SK-N-SH (cell line): ENCODE data around the gene PRMT3. TPM values are rescaled to one million over a fixed set of nuclear protein-coding genes. Genes with fewer than 3 reads are reported as not detected.

Experiments
- CTCF ChIA-PET: fragments of 300-600, 350-600 bp; formaldehyde crosslinking; extraction: SDS; loops from one replicate; lab custom pipeline; 2021; lab: Yijun Ruan, JAX
- POLR2A ChIA-PET: fragments of 350-600 bp; sonication (Branson Sonifier 250); formaldehyde crosslinking; extraction: SDS; loops from one replicate; lab custom pipeline; 2020; ENCODE audit warnings: antibody characterized with exemption, inconsistent platforms; lab: Yijun Ruan, JAX
- DNase-seq: peaks from one replicate; pipeline ENCODE4 v3.0.0; 2012
- H2AFZ ChIP-seq: fragments of 200-600 bp; sonication (generic); 2 replicates; pipeline ENCODE4 v1.8.1; 2016; ENCODE audit warnings: antibody characterized with exemption, mild to moderate bottlenecking, low read depth
- H3F3A ChIP-seq: fragments of 200-600 bp; sonication (generic); replicated peaks from 2 replicates; pipeline ENCODE3; 2016; ENCODE audit warnings: antibody characterized with exemption, mild to moderate bottlenecking; ENCODE audit not compliant: insufficient read depth
- H3K27ac ChIP-seq, 2 experiments: fragments of 200-500 bp in 1 of 2; fragments of 200-600 bp in 1 of 2; sonication (Bioruptor generic) in 1 of 2; sonication (generic), shearing (Covaris generic) in 1 of 2; 2 replicates each; pipeline versions ENCODE4 v1.5.1 to v1.6.1; 2014 to 2016; ENCODE audit warnings: low read depth in 2 of 2, inconsistent platforms in 1 of 2, low read length in 1 of 2, mild to moderate bottlenecking in 1 of 2, mixed read lengths in 1 of 2
- H3K27me3 ChIP-seq: fragments of 200-600 bp; sonication (generic), shearing (Covaris generic); 2 replicates; pipeline ENCODE4 v1.6.1; 2016; ENCODE audit warnings: mixed run types; ENCODE audit not compliant: insufficient read depth
- H3K36me3 ChIP-seq, 2 experiments: fragments of 200-500 bp in 1 of 2; fragments of 200-600 bp in 1 of 2; sonication (Bioruptor generic) in 1 of 2; sonication (generic) in 1 of 2; replicated peaks in 1 of 2; 2 replicates each; pipeline versions ENCODE3 to v1.5.1; 2014 to 2016; ENCODE audit warnings: low read length in 1 of 2, mild to moderate bottlenecking in 1 of 2; ENCODE audit not compliant: insufficient read depth in 2 of 2, control insufficient read depth in 1 of 2
- H3K4me1 ChIP-seq, 2 experiments: fragments of 200-500 bp in 1 of 2; fragments of 200-600 bp in 1 of 2; sonication (Bioruptor generic) in 1 of 2; sonication (generic), shearing (Covaris generic) in 1 of 2; 2 replicates each; pipeline versions ENCODE4 v1.5.1 to v1.6.1; 2014 to 2016; ENCODE audit warnings: low read depth in 1 of 2, low read length in 1 of 2, mixed run types in 1 of 2; ENCODE audit not compliant: insufficient read depth in 2 of 2, control insufficient read depth in 1 of 2
- H3K4me2 ChIP-seq: fragments of 200-600 bp; sonication (generic), shearing (Covaris generic); 2 replicates; pipeline ENCODE4 v1.6.1; 2017; ENCODE audit warnings: mixed run types
- H3K4me3 ChIP-seq, 2 experiments: fragments of 200-500 bp in 1 of 2; fragments of 200-600 bp in 1 of 2; sonication (Bioruptor generic) in 1 of 2; sonication (generic), shearing (Covaris generic) in 1 of 2; 2 replicates each; pipeline versions ENCODE4 v1.5.1 to v1.8.1; 2014 to 2016; ENCODE audit warnings: low read depth in 2 of 2, inconsistent platforms in 1 of 2, low read length in 1 of 2, mild to moderate bottlenecking in 1 of 2, mixed read lengths in 1 of 2, moderate library complexity in 1 of 2
- H3K79me2 ChIP-seq: fragments of 200-600 bp; sonication (generic); 2 replicates; pipeline ENCODE4 v1.8.1; 2017; ENCODE audit warnings: mild to moderate bottlenecking; ENCODE audit not compliant: insufficient read depth
- H3K9ac ChIP-seq: fragments of 200-600 bp; sonication (generic); 2 replicates; pipeline ENCODE4 v1.6.1; 2017; ENCODE audit warnings: mixed run types
- H3K9me2 ChIP-seq: fragments of 200-600 bp; sonication (generic); 2 replicates; pipeline ENCODE4 v1.6.1; 2017; ENCODE audit warnings: mixed run types
- H3K9me3 ChIP-seq: fragments of 200-600 bp; sonication (generic); 2 replicates; pipeline ENCODE4 v1.6.1; 2017; ENCODE audit warnings: mixed run types, mild to moderate bottlenecking, moderate library complexity
- H4K20me1 ChIP-seq: fragments of 200-600 bp; sonication (generic); 2 replicates; pipeline ENCODE4 v1.6.1; 2017; ENCODE audit warnings: mild to moderate bottlenecking, mixed run types; ENCODE audit not compliant: insufficient read depth
- EP300 ChIP-seq, 2 experiments: IDR thresholded peaks; 2 replicates each; pipeline versions ENCODE4 v1.4.0 to v1.6.1; 2012; ENCODE audit warnings: borderline replicate concordance in 1 of 2, low read depth in 1 of 2, low read length in 1 of 2
- EZH2phosphoT487 ChIP-seq: fragments of 200-600 bp; sonication (generic); IDR thresholded peaks from 2 replicates; pipeline ENCODE4 v1.6.1; 2017; ENCODE audit warnings: low read depth, mixed run types, mild to moderate bottlenecking, antibody characterized with exemption, moderate library complexity, borderline replicate concordance
- GATA2 ChIP-seq: sonication (generic); formaldehyde crosslinking; IDR thresholded peaks from 2 replicates; pipeline ENCODE4 v1.5.0; 2020; ENCODE audit warnings: mild to moderate bottlenecking, missing genetic modification reagents
- JUND ChIP-seq: IDR thresholded peaks from 2 replicates; pipeline ENCODE4 v1.4.0; 2012
- NFIC ChIP-seq: IDR thresholded peaks from 2 replicates; pipeline ENCODE4 v1.4.0; 2012; ENCODE audit warnings: borderline replicate concordance
- RAD21 ChIP-seq: IDR thresholded peaks from 2 replicates; pipeline ENCODE4 v1.6.1; 2012; ENCODE audit warnings: mild to moderate bottlenecking, low read length
- TAF1 ChIP-seq: IDR thresholded peaks from 2 replicates; pipeline ENCODE4 v1.6.1; 2012; ENCODE audit warnings: low read depth, mild to moderate bottlenecking, low read length, moderate library complexity, borderline replicate concordance
- TEAD4 ChIP-seq: IDR thresholded peaks from 2 replicates; pipeline ENCODE4 v1.4.0; 2012; ENCODE audit warnings: mild to moderate bottlenecking, borderline replicate concordance; ENCODE audit not compliant: insufficient read depth
- YY1 ChIP-seq: IDR thresholded peaks from 2 replicates; pipeline ENCODE4 v1.4.0; 2012; ENCODE audit warnings: low read depth, mild to moderate bottlenecking
- WGBS: methylation state at CpG from one replicate; pipeline ENCODE4 v1.1.6; 2017; ENCODE audit warnings: low lambda C conversion rate; 5-methylcytosine and 5-hydroxymethylcytosine counted together
- polyA plus RNA-seq, 3 experiments: library from polyadenylated mRNA; depleted of rRNA; stranded (reverse); fragments of >200 nt; gene quantifications; 2 replicates each; pipeline ENCODE4 v1.2.3, GENCODE V29; 2012
- TF ChIP-seq, protein P1 (sequence below): IDR thresholded peaks from 2 replicates; pipeline ENCODE4 v1.6.1; 2012; ENCODE audit warnings: mild to moderate bottlenecking, low read depth, low read length, moderate library complexity

The PRMT3 gene
- polyA plus RNA-seq, 1 of the 3 experiments (the other 2 are of a cell fraction), result 10.8 TPM

DNA sequence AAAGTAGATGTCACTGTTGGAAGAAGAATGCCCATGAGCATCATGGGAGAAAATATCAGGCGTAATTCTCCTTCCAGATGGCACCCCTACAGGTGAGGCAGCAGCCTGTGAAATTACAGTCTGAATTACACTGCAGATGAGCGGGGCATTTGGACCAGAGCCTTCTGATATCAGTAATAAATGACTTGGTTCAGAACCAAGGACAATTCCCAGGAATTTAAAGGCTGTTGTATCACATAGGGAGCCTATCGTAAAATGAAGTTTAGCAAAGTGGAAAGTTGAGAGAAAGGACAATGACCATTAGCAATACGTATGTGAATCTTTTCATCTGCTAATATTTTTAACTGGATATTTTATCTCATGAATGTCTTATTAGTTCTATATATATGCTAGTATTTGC, 61.3 kb downstream of the PRMT3 start:
- no peak overlapping the region for H3K27ac ChIP-seq
- no peaks in the 10 kb centered on the region for H4K20me1 ChIP-seq
- H3K9me3 ChIP-seq, result no peaks in the 10 kb centered on the region
- 96% methylated on average over 4 of the region's 4 CpGs for WGBS
- H3F3A ChIP-seq, result no peaks in the 10 kb centered on the region
- no peaks in the 10 kb centered on the region; the same call in 1 of the 2 replicates for H3K79me2 ChIP-seq
- no peak overlapping the region for H3K9ac ChIP-seq
- H3K36me3 ChIP-seq, result peaks cover 0 to 8% of the 10 kb centered on the region in 2 experiments
- H3K4me2 ChIP-seq, result no peak overlapping the region
- no peaks in the 10 kb centered on the region for H3K9me2 ChIP-seq
- no peak overlapping the region for H3K4me3 ChIP-seq
- no peaks in the 10 kb centered on the region for H3K27me3 ChIP-seq
- H3K4me1 ChIP-seq, result peaks cover 0 to 14% of the 10 kb centered on the region in 2 experiments; a peak in 2 of 4 replicates
- CTCF ChIA-PET, result no interaction called here
- no peak for TF ChIP-seq TAF1
- TF ChIP-seq EP300 (IDR thresholded peaks at IDR 0.05; ENCODE audit: borderline replicate concordance in 1 of 2, low read depth in 1 of 2, low read length in 1 of 2), result no peak
- no peak for TF ChIP-seq TEAD4
- no peak for TF ChIP-seq NFIC
- TF ChIP-seq, protein P1, sequence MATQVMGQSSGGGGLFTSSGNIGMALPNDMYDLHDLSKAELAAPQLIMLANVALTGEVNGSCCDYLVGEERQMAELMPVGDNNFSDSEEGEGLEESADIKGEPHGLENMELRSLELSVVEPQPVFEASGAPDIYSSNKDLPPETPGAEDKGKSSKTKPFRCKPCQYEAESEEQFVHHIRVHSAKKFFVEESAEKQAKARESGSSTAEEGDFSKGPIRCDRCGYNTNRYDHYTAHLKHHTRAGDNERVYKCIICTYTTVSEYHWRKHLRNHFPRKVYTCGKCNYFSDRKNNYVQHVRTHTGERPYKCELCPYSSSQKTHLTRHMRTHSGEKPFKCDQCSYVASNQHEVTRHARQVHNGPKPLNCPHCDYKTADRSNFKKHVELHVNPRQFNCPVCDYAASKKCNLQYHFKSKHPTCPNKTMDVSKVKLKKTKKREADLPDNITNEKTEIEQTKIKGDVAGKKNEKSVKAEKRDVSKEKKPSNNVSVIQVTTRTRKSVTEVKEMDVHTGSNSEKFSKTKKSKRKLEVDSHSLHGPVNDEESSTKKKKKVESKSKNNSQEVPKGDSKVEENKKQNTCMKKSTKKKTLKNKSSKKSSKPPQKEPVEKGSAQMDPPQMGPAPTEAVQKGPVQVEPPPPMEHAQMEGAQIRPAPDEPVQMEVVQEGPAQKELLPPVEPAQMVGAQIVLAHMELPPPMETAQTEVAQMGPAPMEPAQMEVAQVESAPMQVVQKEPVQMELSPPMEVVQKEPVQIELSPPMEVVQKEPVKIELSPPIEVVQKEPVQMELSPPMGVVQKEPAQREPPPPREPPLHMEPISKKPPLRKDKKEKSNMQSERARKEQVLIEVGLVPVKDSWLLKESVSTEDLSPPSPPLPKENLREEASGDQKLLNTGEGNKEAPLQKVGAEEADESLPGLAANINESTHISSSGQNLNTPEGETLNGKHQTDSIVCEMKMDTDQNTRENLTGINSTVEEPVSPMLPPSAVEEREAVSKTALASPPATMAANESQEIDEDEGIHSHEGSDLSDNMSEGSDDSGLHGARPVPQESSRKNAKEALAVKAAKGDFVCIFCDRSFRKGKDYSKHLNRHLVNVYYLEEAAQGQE, result peak; percentile 84
- POLR2A ChIA-PET, result no interaction called here
- H2AFZ ChIP-seq, result no peak overlapping the region
- no peak for DNase-seq

DNA sequence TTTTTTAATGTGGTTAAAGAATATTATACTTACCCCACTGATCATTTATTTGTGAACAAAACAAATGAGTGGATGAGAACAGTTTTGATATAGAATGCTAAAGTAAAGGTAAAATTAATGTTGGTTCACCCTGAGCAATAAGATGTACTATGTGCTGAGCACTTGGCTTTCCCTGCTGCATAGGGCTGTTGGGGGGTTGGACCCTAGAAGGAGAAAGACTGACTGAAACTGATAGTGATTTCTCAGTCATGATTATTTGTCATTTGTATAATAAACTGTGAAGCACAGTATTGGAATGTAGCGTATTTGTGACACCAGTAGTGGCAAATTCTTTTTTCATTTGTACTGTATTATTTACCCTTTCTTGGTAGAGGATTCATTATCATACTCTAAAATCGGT, 63.3 kb downstream of the PRMT3 start:
- H3F3A ChIP-seq, result no peaks in the 10 kb centered on the region
- H3K4me3 ChIP-seq, result no peak overlapping the region
- no peak for DNase-seq
- no peaks in the 10 kb centered on the region for H4K20me1 ChIP-seq
- no peaks in the 10 kb centered on the region for H3K27me3 ChIP-seq
- no peaks in the 10 kb centered on the region for H3K9me3 ChIP-seq
- no peak overlapping the region for H2AFZ ChIP-seq
- no peak overlapping the region for H3K9ac ChIP-seq
- peaks cover 0 to 8% of the 10 kb centered on the region in 2 experiments for H3K36me3 ChIP-seq
- POLR2A ChIA-PET, result no interaction called here
- WGBS, result 90% methylated on average over 2 of the region's 2 CpGs
- H3K9me2 ChIP-seq, result no peaks in the 10 kb centered on the region
- H3K27ac ChIP-seq, result no peak overlapping the region; a peak in 1 of 4 replicates
- TF ChIP-seq YY1 (no peak), GATA2 (CRISPR knock-in tag) (no peak), RAD21 (no peak), JUND (no peak), EZH2phosphoT487 (no peak)
- CTCF ChIA-PET, result no interaction called here
- no peak overlapping the region for H3K4me2 ChIP-seq
- no peaks in the 10 kb centered on the region for H3K79me2 ChIP-seq
- H3K4me1 ChIP-seq, result peaks cover 0 to 18% of the 10 kb centered on the region in 2 experiments; a peak in 2 of 4 replicates
